Measurements from ENCODE around the gene LMAN1L.

Gene LMAN1L

GRCh38 chr15:74838746-74839525, 26.3 kb downstream of the LMAN1L start:
- DNase-seq, result no peak

- DNase-seq, result no peak
These were observed 27.1 kb downstream of the LMAN1L start for GRCh38 chr15:74839526-74840395.

GRCh38 chr15:74840851-74841775, 28.5 kb downstream of the LMAN1L start:
- no peak for DNase-seq

GRCh38 chr15:74841891-74842373, 29.3 kb downstream of the LMAN1L start:
- DNase-seq, result no peak

GRCh38 chr15:74842581-74843444, 30.2 kb downstream of the LMAN1L start, which contains the start of gene ULK3:
Gene ULK3, minus strand, starts transcription at chr15:74843156. Its CDS starts 51 bp downstream, at chr15:74843105.
- DNase-seq, result peak; percentile 97

GRCh38 chr15:74843445-74843828, 30.8 kb downstream of the LMAN1L start:
- DNase-seq, result no peak

- DNase-seq, result no peak
These were observed 31.3 kb downstream of the LMAN1L start for GRCh38 chr15:74843891-74844299.

- no peak for DNase-seq
These were observed 31.9 kb downstream of the LMAN1L start for GRCh38 chr15:74844319-74845207.

- DNase-seq, result no peak
These were observed 32.6 kb downstream of the LMAN1L start for GRCh38 chr15:74845208-74845568.

GRCh38 chr15:74845581-74845980, 32.9 kb downstream of the LMAN1L start:
- DNase-seq, result no peak

- no peak for DNase-seq
These were observed 34.8 kb downstream of the LMAN1L start for GRCh38 chr15:74847432-74847831.

- no peak for DNase-seq
These were observed 37.8 kb downstream of the LMAN1L start for GRCh38 chr15:74850393-74850792.

- DNase-seq, result no peak
These were observed 39.3 kb downstream of the LMAN1L start for GRCh38 chr15:74851960-74852359.

- no peak for DNase-seq
These were observed 41.9 kb downstream of the LMAN1L start for GRCh38 chr15:74854453-74855022.

GRCh38 chr15:74855857-74856256, 43.2 kb downstream of the LMAN1L start:
- no peak for DNase-seq

- DNase-seq, result no peak
These were observed 43.9 kb downstream of the LMAN1L start for GRCh38 chr15:74856537-74856936.

- DNase-seq, result peak; percentile 43
These were observed 44.5 kb downstream of the LMAN1L start for GRCh38 chr15:74857082-74857655.

- peak; percentile 43 for DNase-seq
These were observed 45.2 kb downstream of the LMAN1L start for GRCh38 chr15:74857671-74858368.

- DNase-seq, result no peak
These were observed 45.7 kb downstream of the LMAN1L start for GRCh38 chr15:74858369-74858740.

All from RPMI8226 (cell line).